K562 (cell line): Measurements from ENCODE around the gene AGFG2.

Experiments
- ADNP ChIP-seq: fragments of 200-800 bp; sonication (Bioruptor generic); IDR thresholded peaks from 2 replicates; pipeline ENCODE4 v1.6.1; 2016; ENCODE audit warnings: missing genetic modification characterization, missing compliant biosample characterization
- CREB1 ChIP-seq, 2 experiments: sonication (generic) in 1 of 2; formaldehyde crosslinking in 1 of 2; IDR thresholded peaks; 2 replicates each; pipeline versions ENCODE4 v1.6.1 to v1.8.0; 2012 to 2022; ENCODE audit warnings: inconsistent platforms in 1 of 2, mild to moderate bottlenecking in 1 of 2, missing genetic modification reagents in 1 of 2, moderate library complexity in 1 of 2
- CTCF ChIP-seq, 3 experiments: IDR thresholded peaks in 2 of 3; conservative IDR thresholded peaks in 1 of 3; 2 replicates each; pipeline ENCODE4 v1.5.1; 2011 to 2012; ENCODE audit warnings: low read length in 3 of 3, mild to moderate bottlenecking in 3 of 3, control low read depth in 2 of 3, improper control_type of control experiment in 1 of 3, inconsistent platforms in 1 of 3, low read depth in 1 of 3, mixed read lengths in 1 of 3, moderate library complexity in 1 of 3; ENCODE audit not compliant: insufficient read depth in 2 of 3
- EGR1 ChIP-seq: fragments of 450-650 bp; conservative IDR thresholded peaks from 2 replicates; pipeline ENCODE4 v1.6.1; 2017; ENCODE audit warnings: mild to moderate bottlenecking
- MAZ ChIP-seq, 2 experiments: fragments of 450-650 bp in 1 of 2; sonication (generic) in 1 of 2; formaldehyde crosslinking; IDR thresholded peaks in 1 of 2; conservative IDR thresholded peaks in 1 of 2; 2 replicates each; pipeline versions ENCODE4 v1.4.0 to v1.5.0; 2020; ENCODE audit warnings: mild to moderate bottlenecking in 1 of 2, missing genetic modification reagents in 1 of 2
- MCM5 ChIP-seq: fragments of 450-650 bp; IDR thresholded peaks from 2 replicates; pipeline ENCODE4 v1.6.1; 2016; ENCODE audit warnings: low read depth
- NR1H2 ChIP-seq: sonication (generic); formaldehyde crosslinking; IDR thresholded peaks from 2 replicates; pipeline ENCODE4 v1.4.0; 2020; ENCODE audit warnings: mild to moderate bottlenecking, missing genetic modification reagents
- XRCC4 ChIP-seq: IDR thresholded peaks from one replicate; pipeline ENCODE4 v1.6.1; 2011; ENCODE audit not compliant: insufficient read depth, insufficient read length; ENCODE audit errors: extremely low read depth
- TF ChIP-seq, protein P1 (sequence below): fragments of 450-650 bp; formaldehyde crosslinking; conservative IDR thresholded peaks from 2 replicates; pipeline ENCODE4 v1.4.0; 2022; ENCODE audit warnings: mild to moderate bottlenecking, missing genetic modification characterization

DNA sequence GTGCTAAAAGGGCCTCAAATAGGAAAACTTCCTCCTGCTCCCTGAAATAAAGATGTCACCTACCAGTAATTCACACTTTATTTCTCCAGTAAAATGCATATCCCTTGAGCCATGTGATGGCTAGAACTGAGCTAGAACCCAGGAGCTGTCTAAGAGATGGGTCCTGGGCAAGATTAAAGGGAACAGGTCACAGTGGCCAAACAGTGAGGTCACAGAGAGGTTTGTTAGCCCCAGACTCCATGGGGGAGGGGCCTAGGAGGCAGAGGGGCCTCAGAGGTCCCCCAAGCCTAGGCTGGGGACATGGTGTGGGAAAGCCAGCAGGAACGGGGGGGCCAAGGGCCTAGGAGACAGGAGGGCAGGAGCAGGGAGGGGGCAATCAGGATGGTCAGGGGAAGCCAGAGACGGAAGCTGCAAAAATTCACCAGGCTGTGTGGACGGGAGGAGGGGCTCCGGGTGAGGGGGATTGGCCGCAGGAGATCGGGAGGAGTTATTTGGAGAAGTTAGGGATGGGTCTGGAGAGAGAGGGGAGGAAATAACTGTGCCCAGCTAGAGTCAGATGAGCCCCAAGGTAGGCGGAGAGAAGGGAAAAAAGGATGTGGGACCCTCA lies 50.4 kb downstream of the AGFG2 start:
- no peak for TF ChIP-seq NR1H2
- TF ChIP-seq CTCF (IDR thresholded peaks at IDR 0.05 in 2 of 3, conservative IDR thresholded peaks at IDR 0.05 in 1 of 3; ENCODE audit: insufficient read depth in 2 of 3, low read depth in 1 of 3, low read length in 3 of 3), result no peak
- no peak for TF ChIP-seq CREB1 (IDR thresholded peaks at IDR 0.05)
- TF ChIP-seq CREB1 (CRISPR knock-in tag; IDR thresholded peaks at IDR 0.05), result no peak
- TF ChIP-seq MAZ (CRISPR knock-in tag; conservative IDR thresholded peaks at IDR 0.05 in 1 of 2, IDR thresholded peaks at IDR 0.05 in 1 of 2), result no peak
- TF ChIP-seq ADNP (tag), result no peak
- TF ChIP-seq XRCC4, result no peak
- TF ChIP-seq, protein P1, sequence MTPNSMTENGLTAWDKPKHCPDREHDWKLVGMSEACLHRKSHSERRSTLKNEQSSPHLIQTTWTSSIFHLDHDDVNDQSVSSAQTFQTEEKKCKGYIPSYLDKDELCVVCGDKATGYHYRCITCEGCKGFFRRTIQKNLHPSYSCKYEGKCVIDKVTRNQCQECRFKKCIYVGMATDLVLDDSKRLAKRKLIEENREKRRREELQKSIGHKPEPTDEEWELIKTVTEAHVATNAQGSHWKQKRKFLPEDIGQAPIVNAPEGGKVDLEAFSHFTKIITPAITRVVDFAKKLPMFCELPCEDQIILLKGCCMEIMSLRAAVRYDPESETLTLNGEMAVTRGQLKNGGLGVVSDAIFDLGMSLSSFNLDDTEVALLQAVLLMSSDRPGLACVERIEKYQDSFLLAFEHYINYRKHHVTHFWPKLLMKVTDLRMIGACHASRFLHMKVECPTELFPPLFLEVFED (CRISPR knock-in tag), result no peak
- no peak for TF ChIP-seq EGR1
- TF ChIP-seq MCM5, result no peak
